ENCODE results near the gene UBR7. TPM values are rescaled to one million over a fixed set of nuclear protein-coding genes. Genes with fewer than 3 reads are reported as not detected.

Gene UBR7
- total RNA-seq, 1 experiment from 2014 or later, result 19.9 TPM

DNA sequence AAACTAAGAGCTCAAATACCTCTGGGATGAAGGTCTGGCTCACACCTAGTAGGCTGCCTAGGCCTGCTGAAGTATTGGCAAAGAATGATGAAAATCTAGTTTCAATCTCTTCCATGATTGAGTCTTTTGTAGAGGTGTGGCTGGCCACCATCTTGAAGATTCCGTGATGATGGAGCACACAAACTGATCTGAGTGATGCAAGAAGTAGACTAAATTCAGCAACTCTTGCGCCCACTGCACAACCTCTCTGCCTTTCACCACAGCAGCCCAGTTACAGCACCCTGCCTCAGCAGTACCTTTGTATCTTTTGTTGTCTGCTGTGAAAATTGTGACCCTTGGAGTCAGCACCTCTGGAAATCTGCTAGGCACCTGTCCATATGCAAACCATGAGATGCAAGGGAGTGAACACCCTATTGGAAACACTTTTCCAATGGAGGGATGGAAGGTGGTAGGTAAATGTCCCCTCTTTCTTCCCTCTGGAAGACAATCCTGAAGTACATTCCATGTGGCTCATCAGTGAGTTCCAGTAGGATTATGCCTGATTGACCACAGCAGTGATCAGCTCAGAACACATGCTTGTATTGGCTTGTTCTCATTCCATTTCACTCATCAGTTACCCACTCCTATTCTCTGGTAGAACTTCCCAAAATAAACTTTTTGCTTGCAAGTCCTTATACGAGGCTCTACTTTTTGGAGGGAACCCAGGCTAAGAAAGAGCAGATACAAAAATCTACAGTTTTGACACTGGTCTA is 67.2 kb downstream of the UBR7 start:
- no peaks in the 10 kb centered on the region for H3K27me3 ChIP-seq (ENCODE audit: control insufficient read depth, insufficient read depth, low read length)
- H3K9me3 ChIP-seq (ENCODE audit: control insufficient read depth, insufficient read depth, low read depth, low read length), result no peaks in the 10 kb centered on the region
- no peaks in the 10 kb centered on the region for H3K4me1 ChIP-seq (ENCODE audit: control insufficient read depth, insufficient read depth, low read length)
- ATAC-seq, result no peak
- CTCF ChIA-PET, result no interaction called here
- no peak for DNase-seq (ENCODE audit: low read depth, low spot score)
- H3K27ac ChIP-seq (ENCODE audit: low read length), result no peak overlapping the region
- BruUV-seq (replicated peaks), result no TSS peak
- intact Hi-C loops (cut with micrococcal nuclease; ENCODE audit: unreplicated experiment) (no loop called here), in situ Hi-C loops (cut with HindIII; ENCODE audit: low pct_unique_long_range_greater_than_20kb, low sequenced_read_pairs) (no loop called here)
- no peak overlapping the region for H3K4me3 ChIP-seq (ENCODE audit: low read depth in 2 of 2, low read length in 2 of 2)
- no peaks in the 10 kb centered on the region for H3K36me3 ChIP-seq (ENCODE audit: control insufficient read depth, insufficient read depth, low read length)
- POLR2A ChIA-PET, result no interaction called here
- no peak for TF ChIP-seq TCF7L2 (IDR thresholded peaks at IDR 0.05; ENCODE audit: low read depth, low read length)

DNA sequence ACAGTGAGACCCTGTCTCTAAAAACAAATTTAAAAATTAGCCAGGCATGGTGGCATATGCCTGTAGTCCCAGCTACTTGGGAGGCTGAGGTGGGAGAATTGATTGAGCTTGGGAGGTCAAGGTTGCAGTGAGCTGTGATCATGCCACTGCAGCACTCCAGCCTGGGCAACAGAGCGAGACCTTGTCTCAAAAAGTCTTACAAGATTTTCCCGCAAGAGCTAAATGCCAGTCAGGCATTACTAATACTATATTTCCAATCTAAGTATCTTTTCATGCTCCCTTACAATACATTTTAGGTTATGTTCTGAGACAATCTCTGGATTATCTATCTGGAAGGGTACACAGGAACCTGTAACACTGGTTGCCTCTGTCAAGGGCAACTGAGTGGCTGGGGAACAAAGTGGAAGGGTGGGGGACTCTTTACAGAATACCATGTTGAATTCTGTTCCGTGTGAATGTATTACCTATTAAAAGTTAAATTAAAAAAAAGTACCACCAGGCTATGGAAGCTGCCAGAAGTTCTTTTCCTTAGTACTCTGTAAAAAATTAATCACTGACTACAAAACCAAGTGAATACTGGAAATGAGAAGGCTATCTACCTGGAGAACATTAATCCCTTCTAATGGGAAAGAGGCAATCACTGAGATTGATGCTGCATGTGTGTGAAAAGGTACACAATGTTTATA is 69.1 kb downstream of the UBR7 start:
- Histone ChIP-seq H3K4me3 (ENCODE audit: low read depth in 2 of 2, low read length in 2 of 2) (no peak overlapping the region), H3K9me3 (ENCODE audit: control insufficient read depth, insufficient read depth, low read depth, low read length) (no peaks in the 10 kb centered on the region), H3K27me3 (ENCODE audit: control insufficient read depth, insufficient read depth, low read length) (no peaks in the 10 kb centered on the region), H3K4me1 (ENCODE audit: control insufficient read depth, insufficient read depth, low read length) (no peaks in the 10 kb centered on the region), H3K27ac (ENCODE audit: low read length) (no peak overlapping the region), H3K36me3 (ENCODE audit: control insufficient read depth, insufficient read depth, low read length) (no peaks in the 10 kb centered on the region)
- TF ChIP-seq POLR2AphosphoS5 (IDR thresholded peaks at IDR 0.05; ENCODE audit: low read depth, low read length) (no peak), TCF7L2 (IDR thresholded peaks at IDR 0.05; ENCODE audit: low read depth, low read length) (no peak), SIN3A (IDR thresholded peaks at IDR 0.05; ENCODE audit: borderline replicate concordance, insufficient read depth, low read depth, low read length) (no peak)
- TF ChIP-seq, protein P1, sequence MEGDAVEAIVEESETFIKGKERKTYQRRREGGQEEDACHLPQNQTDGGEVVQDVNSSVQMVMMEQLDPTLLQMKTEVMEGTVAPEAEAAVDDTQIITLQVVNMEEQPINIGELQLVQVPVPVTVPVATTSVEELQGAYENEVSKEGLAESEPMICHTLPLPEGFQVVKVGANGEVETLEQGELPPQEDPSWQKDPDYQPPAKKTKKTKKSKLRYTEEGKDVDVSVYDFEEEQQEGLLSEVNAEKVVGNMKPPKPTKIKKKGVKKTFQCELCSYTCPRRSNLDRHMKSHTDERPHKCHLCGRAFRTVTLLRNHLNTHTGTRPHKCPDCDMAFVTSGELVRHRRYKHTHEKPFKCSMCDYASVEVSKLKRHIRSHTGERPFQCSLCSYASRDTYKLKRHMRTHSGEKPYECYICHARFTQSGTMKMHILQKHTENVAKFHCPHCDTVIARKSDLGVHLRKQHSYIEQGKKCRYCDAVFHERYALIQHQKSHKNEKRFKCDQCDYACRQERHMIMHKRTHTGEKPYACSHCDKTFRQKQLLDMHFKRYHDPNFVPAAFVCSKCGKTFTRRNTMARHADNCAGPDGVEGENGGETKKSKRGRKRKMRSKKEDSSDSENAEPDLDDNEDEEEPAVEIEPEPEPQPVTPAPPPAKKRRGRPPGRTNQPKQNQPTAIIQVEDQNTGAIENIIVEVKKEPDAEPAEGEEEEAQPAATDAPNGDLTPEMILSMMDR (IDR thresholded peaks at IDR 0.05), result no peak
- TF ChIP-seq, protein P2, sequence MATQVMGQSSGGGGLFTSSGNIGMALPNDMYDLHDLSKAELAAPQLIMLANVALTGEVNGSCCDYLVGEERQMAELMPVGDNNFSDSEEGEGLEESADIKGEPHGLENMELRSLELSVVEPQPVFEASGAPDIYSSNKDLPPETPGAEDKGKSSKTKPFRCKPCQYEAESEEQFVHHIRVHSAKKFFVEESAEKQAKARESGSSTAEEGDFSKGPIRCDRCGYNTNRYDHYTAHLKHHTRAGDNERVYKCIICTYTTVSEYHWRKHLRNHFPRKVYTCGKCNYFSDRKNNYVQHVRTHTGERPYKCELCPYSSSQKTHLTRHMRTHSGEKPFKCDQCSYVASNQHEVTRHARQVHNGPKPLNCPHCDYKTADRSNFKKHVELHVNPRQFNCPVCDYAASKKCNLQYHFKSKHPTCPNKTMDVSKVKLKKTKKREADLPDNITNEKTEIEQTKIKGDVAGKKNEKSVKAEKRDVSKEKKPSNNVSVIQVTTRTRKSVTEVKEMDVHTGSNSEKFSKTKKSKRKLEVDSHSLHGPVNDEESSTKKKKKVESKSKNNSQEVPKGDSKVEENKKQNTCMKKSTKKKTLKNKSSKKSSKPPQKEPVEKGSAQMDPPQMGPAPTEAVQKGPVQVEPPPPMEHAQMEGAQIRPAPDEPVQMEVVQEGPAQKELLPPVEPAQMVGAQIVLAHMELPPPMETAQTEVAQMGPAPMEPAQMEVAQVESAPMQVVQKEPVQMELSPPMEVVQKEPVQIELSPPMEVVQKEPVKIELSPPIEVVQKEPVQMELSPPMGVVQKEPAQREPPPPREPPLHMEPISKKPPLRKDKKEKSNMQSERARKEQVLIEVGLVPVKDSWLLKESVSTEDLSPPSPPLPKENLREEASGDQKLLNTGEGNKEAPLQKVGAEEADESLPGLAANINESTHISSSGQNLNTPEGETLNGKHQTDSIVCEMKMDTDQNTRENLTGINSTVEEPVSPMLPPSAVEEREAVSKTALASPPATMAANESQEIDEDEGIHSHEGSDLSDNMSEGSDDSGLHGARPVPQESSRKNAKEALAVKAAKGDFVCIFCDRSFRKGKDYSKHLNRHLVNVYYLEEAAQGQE (IDR thresholded peaks at IDR 0.05; ENCODE audit: insufficient read depth in 1 of 2, low read depth in 2 of 2, low read length in 1 of 2), result no peak
- intact Hi-C loops (cut with micrococcal nuclease; ENCODE audit: unreplicated experiment), result no loop called here
- BruUV-seq (replicated peaks), result no TSS peak
- CTCF ChIA-PET, result no interaction called here
- DNase-seq (ENCODE audit: low read depth, low spot score), result no peak
- ATAC-seq, result no peak
- POLR2A ChIA-PET, result no interaction called here
- in situ Hi-C loops (cut with HindIII; ENCODE audit: low pct_unique_long_range_greater_than_20kb, low sequenced_read_pairs), result no loop called here

Other genes starting within 250 kb of the UBR7 start
- gene ITPK1, start 91.3 kb upstream of the UBR7 start, total RNA-seq (2021; ENCODE audit: unreplicated experiment), result 25.9 TPM
- gene MOAP1, start 22.4 kb upstream of the UBR7 start, total RNA-seq (2021; ENCODE audit: unreplicated experiment), result 6.9 TPM
- gene LYSET, start 21.9 kb upstream of the UBR7 start, total RNA-seq (2021; ENCODE audit: unreplicated experiment), result 20.9 TPM
- 9.5 TPM for gene GON7, start 191 bp upstream of the UBR7 start, total RNA-seq (2021; ENCODE audit: unreplicated experiment)
- gene BTBD7, start 125.8 kb downstream of the UBR7 start, total RNA-seq (2021; ENCODE audit: unreplicated experiment), result 24.7 TPM
- not detected for gene COX8C, start 139.9 kb downstream of the UBR7 start, total RNA-seq (2021; ENCODE audit: unreplicated experiment)
- gene UNC79, start 223.7 kb downstream of the UBR7 start, total RNA-seq (2021; ENCODE audit: unreplicated experiment), result 0.05 TPM